A673 (cell line): ENCODE measurements around the gene TXLNG. TPM values are rescaled to one million over a fixed set of nuclear protein-coding genes. Genes with fewer than 3 reads are reported as not detected.
A peak's percentile ranks its signal among the peaks of the same experiment; 100 is the strongest.

Experiments used
- BruUV-seq: library from RNA; stranded (reverse); fragments of 400-500 nt; replicated peaks from 2 replicates; lab custom pipeline; 2021; lab: Mats Ljungman, UMichigan
- CTCF ChIA-PET: fragments of 300-600 bp; sonication (Branson Sonifier 250); formaldehyde crosslinking; loops from one replicate; lab custom pipeline; 2022; ENCODE audit warnings: antibody characterized with exemption; lab: Charles Lee
- POLR2A ChIA-PET: fragments of 300-600 bp; sonication (Branson Sonifier 250); formaldehyde crosslinking; loops from one replicate; lab custom pipeline; 2022; ENCODE audit warnings: antibody characterized with exemption; ENCODE audit not compliant: low non-redundant PET; lab: Charles Lee
- DNase-seq: peaks from one replicate; pipeline ENCODE4 v3.0.0-alpha.2; 2015; ENCODE audit warnings: low spot score
- H3K27ac ChIP-seq: fragments of 200-600 bp; sonication (generic); 2 replicates; pipeline ENCODE4 v1.5.1; 2016; ENCODE audit warnings: mixed run types, low read depth, mild to moderate bottlenecking, mixed read lengths, antibody characterized with exemption, low read length; ENCODE audit not compliant: poor library complexity, severe bottlenecking
- H3K27me3 ChIP-seq: fragments of 200-600 bp; sonication (generic); replicated peaks from 2 replicates; pipeline ENCODE4 v1.6.1; 2017; ENCODE audit warnings: mixed run types, low read depth, mild to moderate bottlenecking, mixed read lengths, antibody characterized with exemption, low read length; ENCODE audit not compliant: insufficient read depth, poor library complexity
- H3K36me3 ChIP-seq: fragments of 200-600 bp; sonication (generic); 2 replicates; pipeline ENCODE4 v1.6.1; 2016; ENCODE audit warnings: mixed run types, mild to moderate bottlenecking, mixed read lengths, antibody characterized with exemption, low read length; ENCODE audit not compliant: insufficient read depth, poor library complexity, severe bottlenecking
- H3K4me1 ChIP-seq: fragments of 200-600 bp; sonication (generic); 2 replicates; pipeline ENCODE4 v1.6.1; 2017; ENCODE audit warnings: mixed run types, mild to moderate bottlenecking, mixed read lengths, antibody characterized with exemption, low read length; ENCODE audit not compliant: insufficient read depth, poor library complexity, severe bottlenecking
- H3K4me3 ChIP-seq: fragments of 200-600 bp; sonication (generic); 2 replicates; pipeline ENCODE4 v1.5.1; 2016; ENCODE audit warnings: low read depth, mixed run types, mild to moderate bottlenecking, mixed read lengths, low read length; ENCODE audit not compliant: poor library complexity, severe bottlenecking
- H3K9me3 ChIP-seq: fragments of 200-600 bp; sonication (generic); 2 replicates; pipeline ENCODE4 v1.6.1; 2016; ENCODE audit warnings: mixed run types, low read depth, mild to moderate bottlenecking, mixed read lengths, antibody characterized with exemption, low read length; ENCODE audit not compliant: poor library complexity, severe bottlenecking
- EZH2 ChIP-seq: fragments of 200-600 bp; sonication (generic); IDR thresholded peaks from 2 replicates; pipeline ENCODE4 v1.6.1; 2017; ENCODE audit warnings: borderline replicate concordance, low read depth, mild to moderate bottlenecking, mixed read lengths, antibody characterized with exemption, low read length; ENCODE audit not compliant: poor library complexity, severe bottlenecking
- intact Hi-C: fragments of 100-400 bp; cut with micrococcal nuclease; formaldehyde crosslinking; loops from one replicate; pipeline ENCODE4 v1.10.0; 2022; ENCODE audit not compliant: unreplicated experiment
- total RNA-seq: library from RNA; stranded (reverse); gene quantifications from 2 replicates; pipeline ENCODE4 v1.2.3, GENCODE V29; 2021
- TF ChIP-seq, protein P1 (sequence below): fragments of 300-800, 200-600 bp; sonication (generic); conservative IDR thresholded peaks from 2 replicates; pipeline ENCODE4 v1.5.1; 2017; ENCODE audit warnings: low read depth, mild to moderate bottlenecking, antibody characterized with exemption, low read length, moderate library complexity, mixed read lengths

The TXLNG gene
- total RNA-seq, 1 experiment from 2014 or later: 25.7 TPM

DNA sequence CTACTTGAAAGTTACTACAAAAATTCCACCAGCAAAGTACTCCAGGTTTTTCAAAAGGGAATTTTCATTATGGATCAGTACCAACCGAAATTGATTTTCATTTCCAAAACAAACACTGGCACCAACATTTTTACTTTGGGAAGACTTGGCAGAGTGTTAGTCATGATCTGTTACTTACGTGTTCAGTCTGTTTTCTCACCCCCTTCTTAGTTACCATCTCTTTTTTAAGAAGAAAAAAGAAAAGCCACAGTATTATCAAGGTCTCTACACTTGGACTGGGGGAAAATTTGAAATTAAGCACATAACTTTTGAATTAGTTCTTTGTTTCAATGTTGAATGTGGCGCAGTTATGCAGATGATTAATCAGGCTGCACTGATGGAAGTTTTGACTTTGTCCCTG lies 56.4 kb downstream of the TXLNG start:
- TF ChIP-seq, protein P1, sequence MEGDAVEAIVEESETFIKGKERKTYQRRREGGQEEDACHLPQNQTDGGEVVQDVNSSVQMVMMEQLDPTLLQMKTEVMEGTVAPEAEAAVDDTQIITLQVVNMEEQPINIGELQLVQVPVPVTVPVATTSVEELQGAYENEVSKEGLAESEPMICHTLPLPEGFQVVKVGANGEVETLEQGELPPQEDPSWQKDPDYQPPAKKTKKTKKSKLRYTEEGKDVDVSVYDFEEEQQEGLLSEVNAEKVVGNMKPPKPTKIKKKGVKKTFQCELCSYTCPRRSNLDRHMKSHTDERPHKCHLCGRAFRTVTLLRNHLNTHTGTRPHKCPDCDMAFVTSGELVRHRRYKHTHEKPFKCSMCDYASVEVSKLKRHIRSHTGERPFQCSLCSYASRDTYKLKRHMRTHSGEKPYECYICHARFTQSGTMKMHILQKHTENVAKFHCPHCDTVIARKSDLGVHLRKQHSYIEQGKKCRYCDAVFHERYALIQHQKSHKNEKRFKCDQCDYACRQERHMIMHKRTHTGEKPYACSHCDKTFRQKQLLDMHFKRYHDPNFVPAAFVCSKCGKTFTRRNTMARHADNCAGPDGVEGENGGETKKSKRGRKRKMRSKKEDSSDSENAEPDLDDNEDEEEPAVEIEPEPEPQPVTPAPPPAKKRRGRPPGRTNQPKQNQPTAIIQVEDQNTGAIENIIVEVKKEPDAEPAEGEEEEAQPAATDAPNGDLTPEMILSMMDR: no peak
- TF ChIP-seq EZH2: no peak
- BruUV-seq: no TSS peak
- POLR2A ChIA-PET: interaction anchor here (0.6 kb wide), 1 partner anchor 124 kb away, joined by 4 read pairs; the partner anchor contains the start of gene SYAP1

DNA sequence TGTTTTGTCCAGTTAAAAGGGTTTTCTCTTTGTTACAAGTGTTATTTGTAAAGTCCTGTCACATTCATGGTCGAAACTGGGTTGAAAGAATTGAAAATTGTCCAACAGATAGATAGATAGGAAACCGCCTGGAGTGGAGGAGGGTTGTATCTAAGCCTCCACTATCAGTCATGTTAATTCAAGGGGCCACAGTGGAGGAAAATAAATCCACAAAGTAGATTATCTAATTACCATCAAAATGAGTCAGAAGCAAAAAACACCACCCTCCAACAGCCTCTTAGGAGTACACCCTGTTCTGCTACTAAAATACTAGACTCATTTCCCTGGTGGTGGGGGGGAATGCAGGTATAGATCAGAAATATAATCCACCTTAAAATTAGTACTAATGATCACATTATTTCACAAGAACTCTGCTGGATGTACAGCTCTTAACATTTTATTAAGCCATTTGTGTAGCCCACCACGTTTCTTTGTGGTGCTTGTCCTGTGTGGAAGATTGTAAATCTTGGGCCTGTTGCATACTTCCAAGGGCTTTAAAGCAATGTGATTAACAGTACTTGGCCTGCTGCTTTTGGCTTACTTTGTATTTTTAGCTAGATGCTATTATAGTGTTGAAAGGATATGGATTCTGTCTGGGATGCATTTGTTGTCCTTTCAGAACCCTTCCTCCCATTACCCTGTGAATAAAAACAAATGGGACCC lies 57.1 kb downstream of the TXLNG start:
- Histone ChIP-seq H3K4me1 (peaks cover 20% of the 10 kb centered on the region), H3K27me3 (peaks cover 3% of the 10 kb centered on the region), H3K36me3 (peaks cover 43% of the 10 kb centered on the region), H3K27ac (peak overlapping the region; percentile 62), H3K4me3 (no peak overlapping the region), H3K9me3 (no peaks in the 10 kb centered on the region)
- ChIA-PET CTCF (no interaction called here), POLR2A (no interaction called here)
- DNase-seq: peak; percentile 39
- no TSS peak for BruUV-seq
- intact Hi-C loops: no loop called here
- TF ChIP-seq EZH2: no peak
- TF ChIP-seq, protein P1: no peak

More for the DNA sequence above, 56.4 kb downstream of the TXLNG start:
- Histone ChIP-seq H3K36me3 (peaks cover 40% of the 10 kb centered on the region), H3K27ac (peak overlapping the region; percentile 62), H3K4me1 (peaks cover 20% of the 10 kb centered on the region), H3K4me3 (no peak overlapping the region), H3K27me3 (no peaks in the 10 kb centered on the region), H3K9me3 (no peaks in the 10 kb centered on the region)
- no peak for DNase-seq
- CTCF ChIA-PET: no interaction called here
- intact Hi-C loops: no loop called here

DNA sequence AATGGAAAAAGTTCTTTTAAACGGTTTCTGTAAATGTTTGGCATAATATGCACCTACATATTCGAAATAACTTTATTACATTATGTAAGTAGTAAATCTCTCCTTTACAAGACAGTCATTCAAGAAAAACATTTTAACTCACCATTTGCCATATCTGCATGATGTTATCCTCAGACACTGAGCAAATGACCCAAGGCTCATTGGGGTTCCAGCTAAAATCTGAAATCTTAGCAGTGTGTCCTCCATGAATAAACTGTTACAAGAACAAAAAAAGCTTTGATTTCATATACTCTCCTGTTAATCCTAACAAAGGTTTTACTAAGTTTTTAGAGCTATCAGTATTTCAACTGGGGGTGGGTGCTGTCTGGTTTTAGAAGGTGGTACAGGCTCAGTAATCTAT lies 59.4 kb downstream of the TXLNG start:
- TF ChIP-seq, protein P1: no peak
- TF ChIP-seq EZH2: no peak
- intact Hi-C loops: no loop called here
- no peak for DNase-seq
- no peak overlapping the region for H3K4me3 ChIP-seq
- BruUV-seq: no TSS peak
- H3K27ac ChIP-seq: no peak overlapping the region
- H3K27me3 ChIP-seq: peaks cover 16% of the 10 kb centered on the region
- CTCF ChIA-PET: no interaction called here
- POLR2A ChIA-PET: no interaction called here
- peaks cover 48% of the 10 kb centered on the region for H3K36me3 ChIP-seq
- H3K9me3 ChIP-seq: no peaks in the 10 kb centered on the region
- H3K4me1 ChIP-seq: peaks cover 13% of the 10 kb centered on the region
